Measurements from ENCODE around the gene OIT3.

- TF ChIP-seq CTCF (IDR thresholded peaks at IDR 0.05; ENCODE audit: insufficient read depth, low read length, poor library complexity, severe bottlenecking) (no peak), EZH2phosphoT487 (conservative IDR thresholded peaks at IDR 0.05; ENCODE audit: low read length) (no peak)
Observed at GRCh38 chr10:72911758-72912157, 18.2 kb downstream of the OIT3 start.
